SU-DHL-6 (cell line): ENCODE results near the gene UTP4.
A peak's percentile ranks its signal among the peaks of the same experiment; 100 is the strongest.

ENCODE experiments used
- H2AFZ ChIP-seq: fragments of 200-600 bp; sonication (generic); 2 replicates; pipeline ENCODE4 v1.6.1; 2014; ENCODE audit warnings: low read depth, mild to moderate bottlenecking, moderate library complexity, mixed read lengths, antibody characterized with exemption, low read length; ENCODE audit not compliant: severe bottlenecking
- H3F3A ChIP-seq: fragments of 200-600 bp; shearing (Covaris generic); 2 replicates; pipeline ENCODE4 v1.6.0; 2016; ENCODE audit warnings: antibody characterized with exemption, mild to moderate bottlenecking; ENCODE audit not compliant: insufficient read depth
- H3K27ac ChIP-seq: fragments of 200-600 bp; sonication (generic); 2 replicates; pipeline ENCODE4 v1.5.1; 2016; ENCODE audit warnings: low read depth, mild to moderate bottlenecking, low read length, moderate library complexity, mixed read lengths
- H3K27me3 ChIP-seq: fragments of 200-600 bp; sonication (generic), shearing (Covaris generic); 2 replicates; pipeline ENCODE4 v1.6.0; 2014; ENCODE audit warnings: mild to moderate bottlenecking, low read length
- H3K36me3 ChIP-seq: fragments of 200-600 bp; sonication (generic); 2 replicates; pipeline ENCODE4 v1.6.1; 2014; ENCODE audit warnings: mild to moderate bottlenecking, low read length, mixed read lengths
- H3K4me2 ChIP-seq: fragments of 300-600, 200-600 bp; shearing (Covaris generic), sonication (generic); 2 replicates; pipeline ENCODE4 v1.6.0; 2014; ENCODE audit warnings: low read length, low read depth, mild to moderate bottlenecking; ENCODE audit not compliant: poor library complexity, severe bottlenecking
- H3K4me3 ChIP-seq: fragments of 200-600 bp; sonication (generic); 2 replicates; pipeline ENCODE4 v1.5.1; 2014; ENCODE audit warnings: antibody characterized with exemption, low read length, mild to moderate bottlenecking, mixed read lengths; ENCODE audit not compliant: insufficient read depth, poor library complexity, severe bottlenecking
- H3K79me2 ChIP-seq: fragments of 200-600 bp; sonication (generic); 2 replicates; pipeline ENCODE4 v1.6.1; 2014; ENCODE audit warnings: mild to moderate bottlenecking, low read length, moderate library complexity; ENCODE audit not compliant: insufficient read depth
- H3K9ac ChIP-seq: fragments of 200-600 bp; sonication (generic); 2 replicates; pipeline ENCODE4 v1.7.0; 2014; ENCODE audit warnings: mild to moderate bottlenecking, low read length
- H3K9me2 ChIP-seq: fragments of 200-600 bp; sonication (generic); replicated peaks from 2 replicates; pipeline ENCODE4 v1.6.1; 2014; ENCODE audit warnings: low read length; ENCODE audit not compliant: insufficient read depth
- H3K9me3 ChIP-seq: fragments of 200-600 bp; sonication (generic); 2 replicates; pipeline ENCODE4 v1.6.1; 2014; ENCODE audit warnings: low read length, mixed read lengths; ENCODE audit not compliant: insufficient read depth
- H4K20me1 ChIP-seq: fragments of 200-600 bp; sonication (generic); 2 replicates; pipeline ENCODE4 v1.6.1; 2014; ENCODE audit warnings: low read depth, mild to moderate bottlenecking, antibody characterized with exemption, low read length, moderate library complexity, mixed read lengths
- EZH2phosphoT487 ChIP-seq: fragments of 200-600 bp; sonication (generic), shearing (Covaris generic); conservative IDR thresholded peaks from 2 replicates; pipeline ENCODE4 v1.6.1; 2018; ENCODE audit warnings: mild to moderate bottlenecking, antibody characterized with exemption, low read length, moderate library complexity, mixed read lengths
- TF ChIP-seq, protein P1 (sequence below): fragments of 200-600 bp; sonication (generic); IDR thresholded peaks from one replicate; pipeline ENCODE4 v1.5.1; 2017; ENCODE audit warnings: antibody characterized with exemption, mild to moderate bottlenecking, low read length, moderate library complexity; ENCODE audit not compliant: insufficient read depth, poor library complexity, severe bottlenecking

Gene UTP4

DNA sequence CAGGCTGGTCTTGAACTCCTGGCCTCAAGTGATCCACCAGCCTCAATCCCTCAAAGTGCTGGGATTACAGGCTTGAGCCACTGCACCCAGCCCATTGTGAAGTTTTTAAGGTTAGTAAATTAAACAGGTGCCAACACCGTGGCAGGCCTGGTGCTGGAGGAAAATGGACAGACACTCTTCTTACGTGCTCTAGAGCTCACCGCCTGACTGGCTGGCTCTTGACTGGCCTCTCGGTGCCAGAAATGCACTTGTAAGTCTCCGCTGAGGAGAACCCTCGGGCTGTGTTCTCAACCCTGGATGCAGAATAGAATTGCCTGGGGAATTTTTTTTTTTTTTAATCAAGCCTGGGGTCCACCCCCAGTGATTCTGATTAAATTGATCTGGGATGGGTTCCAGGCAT lies 37.3 kb upstream of the UTP4 start:
- no peak overlapping the region for H3K9ac ChIP-seq
- no peaks in the 10 kb centered on the region for H3K9me3 ChIP-seq
- TF ChIP-seq EZH2phosphoT487: no peak
- TF ChIP-seq, protein P1, sequence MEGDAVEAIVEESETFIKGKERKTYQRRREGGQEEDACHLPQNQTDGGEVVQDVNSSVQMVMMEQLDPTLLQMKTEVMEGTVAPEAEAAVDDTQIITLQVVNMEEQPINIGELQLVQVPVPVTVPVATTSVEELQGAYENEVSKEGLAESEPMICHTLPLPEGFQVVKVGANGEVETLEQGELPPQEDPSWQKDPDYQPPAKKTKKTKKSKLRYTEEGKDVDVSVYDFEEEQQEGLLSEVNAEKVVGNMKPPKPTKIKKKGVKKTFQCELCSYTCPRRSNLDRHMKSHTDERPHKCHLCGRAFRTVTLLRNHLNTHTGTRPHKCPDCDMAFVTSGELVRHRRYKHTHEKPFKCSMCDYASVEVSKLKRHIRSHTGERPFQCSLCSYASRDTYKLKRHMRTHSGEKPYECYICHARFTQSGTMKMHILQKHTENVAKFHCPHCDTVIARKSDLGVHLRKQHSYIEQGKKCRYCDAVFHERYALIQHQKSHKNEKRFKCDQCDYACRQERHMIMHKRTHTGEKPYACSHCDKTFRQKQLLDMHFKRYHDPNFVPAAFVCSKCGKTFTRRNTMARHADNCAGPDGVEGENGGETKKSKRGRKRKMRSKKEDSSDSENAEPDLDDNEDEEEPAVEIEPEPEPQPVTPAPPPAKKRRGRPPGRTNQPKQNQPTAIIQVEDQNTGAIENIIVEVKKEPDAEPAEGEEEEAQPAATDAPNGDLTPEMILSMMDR: no peak
- H2AFZ ChIP-seq: no peak overlapping the region
- no peaks in the 10 kb centered on the region for H4K20me1 ChIP-seq
- no peaks in the 10 kb centered on the region for H3F3A ChIP-seq
- H3K9me2 ChIP-seq: no peaks in the 10 kb centered on the region
- H3K4me2 ChIP-seq: no peak overlapping the region
- no peaks in the 10 kb centered on the region for H3K36me3 ChIP-seq
- H3K27ac ChIP-seq: no peak overlapping the region
- no peaks in the 10 kb centered on the region for H3K27me3 ChIP-seq
- H3K4me3 ChIP-seq: no peak overlapping the region
- H3K79me2 ChIP-seq: no peaks in the 10 kb centered on the region

DNA sequence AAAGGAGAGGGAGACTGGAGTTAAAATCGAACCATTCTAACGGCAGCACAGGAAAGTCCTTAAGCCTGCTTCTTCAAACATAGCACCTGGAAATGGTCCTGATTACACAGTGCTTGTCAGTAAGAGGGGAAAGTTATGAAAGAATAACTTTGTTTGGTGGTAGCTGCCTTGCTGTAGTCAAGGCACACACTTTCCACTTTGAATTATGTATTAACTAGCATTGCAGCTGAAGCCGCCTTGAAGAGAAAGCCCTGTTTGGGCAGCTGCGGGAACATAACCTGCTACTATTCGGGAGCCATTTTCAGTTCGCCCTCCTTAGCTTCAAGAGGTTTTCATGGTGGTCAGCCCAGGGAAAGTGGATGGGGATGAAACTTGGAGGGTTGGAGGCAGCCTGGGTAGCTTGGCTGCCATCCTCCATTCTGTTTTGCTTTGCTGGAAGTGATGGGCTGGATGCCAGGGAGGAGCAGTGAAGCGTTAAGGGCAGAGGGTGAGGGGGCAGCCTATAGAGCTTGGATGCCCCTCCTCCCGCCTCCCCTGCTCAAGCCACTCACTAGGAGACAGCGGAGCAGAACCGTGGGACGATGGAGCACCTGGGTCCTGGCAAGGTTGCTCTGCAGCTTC lies 32.3 kb upstream of the UTP4 start:
- Histone ChIP-seq H3K4me2 (no peak overlapping the region), H3K9me3 (no peaks in the 10 kb centered on the region), H3K9me2 (no peaks in the 10 kb centered on the region), H3K27ac (no peak overlapping the region), H3K27me3 (no peaks in the 10 kb centered on the region), H3K4me3 (no peak overlapping the region), H2AFZ (no peak overlapping the region), H3K79me2 (no peaks in the 10 kb centered on the region), H3F3A (no peaks in the 10 kb centered on the region), H4K20me1 (no peaks in the 10 kb centered on the region), H3K9ac (no peak overlapping the region), H3K36me3 (no peaks in the 10 kb centered on the region)
- TF ChIP-seq EZH2phosphoT487: no peak
- TF ChIP-seq, protein P1: no peak

DNA sequence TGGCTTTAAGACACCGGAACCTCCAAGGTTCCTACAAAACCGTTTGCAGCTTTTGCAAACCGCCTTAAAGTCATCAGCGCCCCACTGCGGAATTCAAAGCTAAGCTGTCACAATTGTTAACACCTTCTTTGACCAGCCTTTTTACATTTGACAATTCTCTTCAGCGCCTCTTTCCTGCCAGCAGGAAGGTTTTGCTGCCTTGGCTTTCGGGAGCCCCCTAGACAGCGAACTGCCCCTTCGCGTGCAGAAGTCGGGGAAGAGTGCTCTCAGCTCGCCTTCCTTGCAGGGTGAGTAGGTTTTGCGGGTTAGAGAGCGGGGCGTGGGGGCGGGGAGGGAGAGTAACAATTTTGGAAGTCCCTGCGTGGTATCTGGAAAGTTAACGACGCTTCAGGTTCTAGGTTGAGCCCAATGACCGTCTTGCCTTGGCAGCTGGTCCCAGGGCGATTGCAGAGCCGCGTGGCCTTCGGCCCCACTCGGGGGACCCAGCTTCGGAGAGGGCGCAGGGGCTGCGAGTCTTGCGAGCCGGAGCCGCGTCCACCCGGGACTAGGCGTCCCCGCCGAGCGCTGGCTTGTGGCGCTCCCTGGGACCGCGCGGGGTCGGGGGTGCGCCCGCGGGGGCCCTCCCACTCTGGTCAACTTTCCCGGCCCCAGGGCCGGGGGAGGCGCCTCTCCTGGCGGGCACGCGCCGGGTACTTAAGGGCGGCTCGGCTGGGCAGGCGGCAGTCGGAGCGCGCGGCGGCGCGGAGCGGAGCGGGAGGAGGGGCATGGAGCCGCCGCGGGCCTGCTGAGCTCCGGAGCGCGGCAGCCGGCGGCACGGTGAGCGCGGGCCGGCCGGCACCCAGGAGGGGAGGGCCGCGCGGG lies 26.7 kb upstream of the UTP4 start, which contains the start of gene HAS3:
TSS of gene HAS3 (plus strand) at position 153 of the 861 bp plus-strand sequence. CDS start 3,743 bp downstream, outside the sequence.
- Histone ChIP-seq H3K9ac (peak within 1 kb of the TSS; percentile 53), H3K79me2 (no peaks in the 10 kb centered on the region), H3K9me2 (no peaks in the 10 kb centered on the region), H3F3A (no peaks in the 10 kb centered on the region), H3K9me3 (no peaks in the 10 kb centered on the region), H3K4me2 (peak within 1 kb of the TSS; percentile 71), H3K27me3 (no peaks in the 10 kb centered on the region), H3K36me3 (no peaks in the 10 kb centered on the region), H4K20me1 (no peaks in the 10 kb centered on the region), H3K4me3 (peak within 1 kb of the TSS; percentile 62), H2AFZ (peak within 1 kb of the TSS; percentile 39), H3K27ac (no peak within 1 kb of the TSS)
- no peak for TF ChIP-seq EZH2phosphoT487
- TF ChIP-seq, protein P1: peak; percentile 41
